DMS 273 (cell line): ENCODE data around the gene PSG1.
"Not testable (repeated sequence)": the region's sequence is repeated elsewhere in the genome, so short reads cannot be mapped to it uniquely, and the experiment has no call there.

Experiments
- DNase-seq: peaks from one replicate; lab custom pipeline; 2025; ENCODE audit not compliant: unreplicated experiment; lab: John Stamatoyannopoulos, UW

PSG1 gene

DNA sequence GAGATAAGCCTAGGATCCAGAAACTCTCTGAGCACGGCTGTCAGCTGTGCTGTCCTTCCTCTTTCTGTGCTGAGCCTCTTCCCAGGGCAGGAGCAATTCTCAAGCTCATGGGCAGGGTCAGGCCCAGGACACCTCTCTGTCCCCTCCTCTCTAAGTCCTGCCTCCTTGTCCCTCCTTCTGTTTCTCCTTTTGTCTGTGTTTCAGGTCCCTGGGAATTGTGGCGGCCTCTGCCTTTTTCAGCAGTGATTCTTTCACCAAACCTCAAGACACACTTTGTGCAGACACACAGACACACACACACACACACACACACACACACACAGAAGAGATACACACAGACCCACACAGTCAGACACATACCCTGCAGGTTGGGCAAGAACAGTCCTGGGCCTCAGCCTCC is at the start of gene PSG1:
Gene PSG1, minus strand, starts transcription at position 101 of the 400 bp plus-strand sequence. CDS start 132 bp downstream, outside the sequence.
- no peak for DNase-seq

DNA sequence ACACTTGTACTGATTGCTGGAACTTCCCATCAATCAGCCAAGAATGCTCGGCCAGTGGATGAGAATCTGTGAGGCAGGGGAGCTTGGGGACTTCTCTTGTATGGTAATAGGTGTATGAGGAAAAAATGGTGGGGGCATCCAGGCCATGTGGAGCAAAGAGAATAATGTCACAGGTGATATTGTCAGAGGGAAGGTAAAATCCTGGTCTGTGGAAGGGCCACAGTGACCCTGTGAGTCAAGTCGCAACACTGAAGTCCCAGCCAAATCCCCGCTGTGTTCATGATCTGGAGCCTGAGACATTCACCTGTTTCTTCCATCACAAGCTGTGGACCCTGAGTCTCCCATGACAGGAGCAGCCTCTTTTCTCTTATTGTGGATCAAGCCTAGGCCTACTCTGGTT is 49.4 kb upstream of the PSG1 start:
- no peak for DNase-seq

DNA sequence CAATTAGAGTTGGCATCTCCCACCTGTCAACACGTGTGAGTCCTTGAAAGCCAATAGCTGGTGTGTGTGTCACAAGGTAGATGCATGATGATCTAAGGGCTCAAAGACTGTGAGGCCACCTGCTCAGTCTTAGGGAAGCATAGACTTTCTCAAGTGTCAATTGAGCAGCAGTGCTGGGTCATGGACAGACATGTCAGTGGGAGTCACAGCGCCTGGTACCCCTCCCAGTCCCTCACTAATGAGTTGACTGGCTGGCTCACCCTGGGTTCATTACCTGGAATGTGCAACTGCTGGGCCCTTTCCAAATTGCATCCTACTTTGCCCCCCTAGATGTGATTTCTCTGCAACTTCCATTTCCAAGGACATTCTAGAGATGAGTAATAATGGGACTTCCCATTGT is 47.3 kb upstream of the PSG1 start:
- DNase-seq, result no peak

DNA sequence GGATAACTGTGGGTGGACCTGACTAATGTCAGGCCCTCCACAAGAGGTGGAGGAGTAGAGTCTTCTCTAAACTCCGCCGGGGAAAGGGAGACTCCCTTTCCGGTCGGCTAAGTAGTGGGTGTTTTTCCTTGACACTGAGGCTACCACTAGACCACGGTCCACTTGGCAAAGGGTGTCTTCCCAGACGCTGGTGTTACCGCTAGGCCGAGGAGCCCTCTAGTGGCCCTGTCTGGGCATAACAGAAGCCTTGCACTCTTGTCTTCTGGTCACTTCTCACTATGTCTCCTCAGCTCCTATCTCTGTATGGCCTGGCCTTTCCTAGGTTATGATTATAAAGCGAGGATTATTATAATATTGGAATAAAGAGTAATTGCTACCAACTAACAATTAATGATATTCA is 43.6 kb upstream of the PSG1 start:
- DNase-seq, result peak; percentile 54

DNA sequence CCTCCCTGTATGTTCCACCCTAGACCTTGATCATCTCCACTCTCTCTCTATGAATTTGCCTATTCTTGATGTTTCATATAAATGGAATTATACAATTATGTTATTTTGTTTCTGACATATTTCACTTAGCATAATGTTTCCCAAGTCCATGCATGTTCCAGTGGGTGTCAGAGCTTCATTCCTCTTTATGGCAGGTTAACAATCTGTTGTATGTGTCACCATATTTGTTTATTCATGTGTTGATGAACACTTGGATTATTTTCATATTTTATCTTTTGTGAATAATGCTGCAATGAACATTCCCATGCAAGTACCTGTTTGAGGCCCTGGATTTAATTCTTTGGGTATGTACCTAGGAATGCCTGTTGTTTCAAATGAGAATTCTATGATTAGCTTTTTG is 41.5 kb upstream of the PSG1 start:
- not testable (repeated sequence) for DNase-seq

DNA sequence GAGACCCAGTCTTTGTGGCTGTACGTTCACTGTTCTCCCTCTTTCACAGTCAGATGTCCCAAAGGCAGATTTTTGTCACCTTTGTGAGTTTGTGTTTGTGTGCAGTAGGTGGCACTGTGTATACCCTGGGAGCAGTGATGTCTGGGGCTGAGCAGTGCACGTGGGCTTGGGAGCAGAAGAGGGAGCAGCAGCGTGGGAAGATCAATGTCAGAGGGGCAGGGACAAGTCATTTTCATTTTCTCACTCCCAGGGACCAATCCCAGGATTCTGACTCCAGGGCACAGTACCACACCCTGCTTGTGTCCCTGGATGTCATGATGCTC is 40.2 kb upstream of the PSG1 start:
- DNase-seq, result no peak

DNA sequence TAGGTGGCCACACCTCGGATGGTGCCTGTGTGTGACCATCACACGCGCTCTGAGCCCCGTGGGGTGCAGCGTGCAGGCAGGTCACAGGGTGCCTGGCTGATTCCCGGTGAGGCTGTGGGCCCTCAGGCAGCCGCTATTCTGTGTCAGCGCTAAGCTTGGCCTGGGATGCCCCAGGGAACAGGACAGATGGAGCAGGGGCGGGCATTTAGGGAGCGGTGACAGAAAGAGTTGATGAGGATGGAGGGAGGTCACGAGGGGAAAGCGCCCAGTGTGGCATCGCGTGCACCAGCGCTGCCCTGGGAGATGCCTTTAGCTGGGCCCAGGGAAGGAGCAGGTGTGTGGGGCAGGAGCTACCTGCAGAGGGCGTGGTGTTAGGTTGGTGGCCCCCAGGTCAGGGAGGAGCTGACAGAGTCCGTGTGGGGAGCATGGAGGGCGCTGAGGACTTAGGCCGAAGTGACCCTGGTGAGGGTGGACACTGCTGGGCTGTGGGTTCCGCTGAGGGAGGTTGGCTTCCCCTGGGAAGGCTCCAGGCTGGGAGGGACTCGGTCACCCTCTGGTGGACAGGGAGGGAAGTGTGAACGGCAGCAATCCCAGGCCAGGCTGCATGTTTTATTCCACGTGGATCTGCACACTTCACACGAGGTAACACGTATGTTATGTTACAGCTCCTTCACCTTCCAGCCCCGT is 39.7 kb upstream of the PSG1 start:
- DNase-seq, result peak; percentile 1

DNA sequence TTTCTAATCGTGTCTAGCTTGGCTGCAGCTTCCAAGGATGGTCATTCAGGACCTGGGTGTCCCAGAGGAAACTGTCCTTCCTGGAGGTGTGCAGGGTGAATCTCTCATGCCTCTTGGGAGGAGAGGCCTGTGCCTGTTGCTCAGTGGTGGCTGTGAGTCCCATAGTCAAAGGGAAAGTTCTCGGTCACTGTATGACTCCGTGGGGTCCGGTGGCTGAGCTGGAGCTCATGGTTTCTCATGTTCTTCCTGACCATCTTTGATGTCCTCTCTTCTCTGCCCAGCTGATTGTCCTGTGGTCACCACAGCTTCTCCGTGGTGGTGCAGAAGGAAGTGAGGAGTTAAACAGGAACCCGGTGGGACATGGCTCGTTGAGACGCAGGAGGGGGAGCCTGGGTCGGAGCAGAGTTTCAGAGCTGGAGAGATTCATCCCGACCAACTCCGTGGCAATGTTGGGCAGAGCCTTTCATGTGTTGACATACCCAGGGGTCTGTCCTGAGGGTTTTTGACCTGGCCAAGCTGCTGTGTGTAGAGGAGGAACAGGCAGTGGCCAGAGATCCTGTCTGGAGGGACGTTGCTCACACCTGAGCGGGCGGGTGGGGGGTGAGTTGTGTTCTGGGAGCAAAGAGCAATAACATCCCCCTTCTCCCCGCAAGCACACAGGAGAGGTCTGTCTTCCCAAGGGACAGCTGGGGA is 39.0 kb upstream of the PSG1 start:
- DNase-seq, result not testable (repeated sequence)

DNA sequence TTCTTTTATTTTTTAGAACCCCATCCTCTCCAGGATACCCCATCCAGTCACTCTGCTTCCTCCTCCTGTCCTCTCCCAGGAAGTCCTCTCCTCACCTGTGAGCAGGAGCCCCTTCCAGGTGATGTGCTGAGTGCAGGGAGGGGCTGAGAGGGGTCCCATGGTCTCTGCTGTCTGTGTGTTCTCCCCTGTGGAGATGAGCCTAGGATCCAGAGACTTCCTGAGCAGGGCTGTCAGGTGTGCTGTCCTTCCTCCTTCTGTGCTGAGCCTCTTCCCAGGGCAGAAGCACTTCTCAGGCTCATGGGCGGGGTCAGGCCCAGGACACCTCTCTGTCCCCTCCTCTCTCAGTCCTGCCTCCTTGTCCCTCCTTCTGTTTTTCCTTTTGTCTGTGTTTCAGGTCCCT is 38.1 kb upstream of the PSG1 start, which contains the start of gene PSG6:
Gene PSG6, minus strand, starts transcription at position 261 of the 400 bp plus-strand sequence. Its CDS starts 102 bp downstream, at position 159.
- not testable (repeated sequence) for DNase-seq

DNA sequence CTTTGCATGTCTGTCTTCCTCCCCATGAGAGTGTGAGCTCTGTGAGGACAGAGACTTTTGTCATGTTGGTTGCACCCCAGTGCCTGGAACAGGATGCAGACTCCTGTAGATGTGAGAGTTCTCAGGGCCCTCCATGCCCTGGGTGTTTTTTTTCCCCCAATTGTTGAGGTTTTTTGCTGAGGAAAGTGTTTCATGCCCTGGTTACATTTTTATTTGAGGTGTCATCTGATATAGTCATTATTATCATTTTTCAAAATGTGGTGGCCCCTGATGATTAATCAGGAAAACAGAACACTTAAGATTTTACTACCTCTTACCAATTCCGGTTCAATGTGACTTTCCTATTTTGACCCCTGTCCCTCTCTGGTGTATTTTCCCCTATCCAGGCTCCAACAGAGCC is 37.4 kb upstream of the PSG1 start:
- DNase-seq, result not testable (repeated sequence)

DNA sequence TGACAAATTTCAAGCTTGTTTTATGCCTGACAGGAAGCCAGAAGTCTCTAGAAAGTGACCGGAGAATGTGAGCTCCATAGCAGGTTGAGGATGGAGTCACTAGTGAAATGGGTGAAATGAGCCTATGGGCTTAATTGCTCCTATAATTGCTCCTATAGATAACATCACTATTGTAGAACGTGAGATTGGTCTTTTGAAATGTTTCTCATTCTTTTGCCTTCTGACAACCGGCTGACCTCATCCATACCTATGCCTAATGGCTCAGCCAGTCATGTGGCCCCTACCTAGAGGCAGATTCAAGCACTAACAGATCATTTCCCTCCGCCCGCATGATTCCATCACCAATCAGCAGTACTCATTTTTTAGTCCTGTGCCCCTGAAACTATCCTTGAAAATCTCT is 34.0 kb upstream of the PSG1 start:
- DNase-seq, result not testable (repeated sequence)

DNA sequence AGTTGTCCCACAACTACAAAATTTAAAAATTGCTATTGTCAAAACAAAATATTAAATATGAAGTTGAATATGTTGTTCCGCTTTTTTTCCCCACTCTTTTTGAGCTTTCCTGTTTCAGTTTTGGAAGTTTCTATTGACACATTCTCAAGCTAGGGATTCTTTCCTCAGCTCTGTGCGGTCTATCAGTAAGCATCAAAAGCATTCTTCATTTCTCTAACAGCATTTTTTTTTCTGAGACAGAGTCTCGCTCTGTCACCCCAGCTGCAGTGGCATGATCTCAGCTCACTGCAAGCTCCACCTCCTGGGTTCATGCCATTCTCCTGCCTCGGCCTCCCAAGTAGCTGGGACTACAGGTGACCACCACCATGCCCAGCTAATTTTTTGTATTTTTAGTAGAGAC is 33.4 kb upstream of the PSG1 start:
- DNase-seq, result not testable (repeated sequence)

DNA sequence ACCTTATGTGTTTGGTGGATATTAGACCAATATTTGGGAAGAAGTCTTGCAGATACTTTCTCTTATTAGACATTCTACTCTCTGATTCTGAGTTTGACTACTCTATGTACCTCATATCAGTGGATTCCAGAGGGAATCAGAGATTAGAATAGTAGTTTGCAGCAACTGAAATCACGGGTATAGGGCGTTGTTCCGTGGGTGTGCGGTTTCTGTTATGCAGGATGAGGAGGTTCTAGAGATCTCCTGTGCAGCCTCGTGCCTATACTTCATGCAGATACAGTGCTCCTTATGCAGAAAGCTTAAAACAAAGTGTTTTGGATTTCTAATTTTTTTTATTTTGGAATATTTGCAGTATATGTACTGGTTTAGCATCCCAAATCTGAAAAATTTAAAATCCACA is 32.2 kb upstream of the PSG1 start:
- DNase-seq, result not testable (repeated sequence)

DNA sequence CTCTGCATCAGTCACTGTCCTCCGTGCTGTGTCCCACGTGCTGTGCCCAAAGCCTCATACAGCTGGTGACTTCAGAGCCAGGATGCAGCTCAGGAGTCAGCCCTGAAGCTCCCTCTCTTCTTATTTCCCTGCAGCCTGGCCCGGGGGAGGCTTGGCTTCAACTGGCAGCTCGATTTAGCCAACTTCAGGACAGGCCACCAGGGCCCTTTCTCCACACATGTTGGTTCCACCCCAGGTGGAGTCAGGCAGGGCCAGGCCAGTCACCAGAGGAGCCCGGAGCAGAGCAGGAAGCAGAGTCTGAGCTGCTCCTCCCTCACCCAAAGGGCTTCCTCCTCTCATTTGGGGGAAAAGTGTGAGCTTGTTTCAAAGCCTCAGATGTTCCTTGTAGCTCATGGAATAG is 26.6 kb upstream of the PSG1 start:
- DNase-seq, result not testable (repeated sequence)

DNA sequence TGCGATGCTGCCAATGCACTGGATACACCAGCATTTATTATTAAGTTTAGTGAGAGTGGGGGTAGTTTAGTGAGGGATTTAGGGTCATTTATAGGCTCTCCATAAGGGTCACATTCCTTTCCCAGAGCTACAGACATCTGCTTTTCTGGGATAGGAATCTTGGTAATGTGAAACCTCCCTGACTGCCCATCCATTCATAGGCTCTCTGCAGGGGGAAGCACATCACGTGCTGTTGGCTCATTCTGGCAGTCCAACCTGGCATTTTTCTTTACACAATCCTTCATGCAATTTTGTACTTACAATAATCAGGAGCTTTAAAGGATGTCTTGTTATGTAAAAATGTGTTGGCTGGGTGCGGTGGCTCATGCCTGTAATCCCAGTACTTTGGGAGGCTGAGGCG is 21.0 kb upstream of the PSG1 start:
- DNase-seq, result not testable (repeated sequence)

DNA sequence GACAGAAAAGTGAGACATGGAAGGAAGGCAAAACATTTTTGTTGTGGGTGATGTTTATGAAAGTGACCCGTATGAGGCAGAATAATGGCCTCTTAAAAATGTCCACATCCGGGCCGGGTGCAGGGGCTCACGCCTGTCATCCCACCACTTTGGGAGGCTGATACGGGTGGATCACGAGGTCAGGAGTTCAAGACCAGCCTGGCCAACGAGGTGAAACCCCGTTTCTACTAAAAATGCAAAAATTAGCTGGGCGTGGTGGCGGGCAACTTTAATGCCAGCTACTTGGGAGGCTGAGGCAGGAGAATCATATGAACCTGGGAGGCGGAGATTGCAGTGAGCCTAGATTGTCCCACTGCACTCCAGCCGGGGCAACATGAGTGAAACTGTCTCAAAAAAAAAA is 20.2 kb upstream of the PSG1 start:
- DNase-seq, result not testable (repeated sequence)

DNA sequence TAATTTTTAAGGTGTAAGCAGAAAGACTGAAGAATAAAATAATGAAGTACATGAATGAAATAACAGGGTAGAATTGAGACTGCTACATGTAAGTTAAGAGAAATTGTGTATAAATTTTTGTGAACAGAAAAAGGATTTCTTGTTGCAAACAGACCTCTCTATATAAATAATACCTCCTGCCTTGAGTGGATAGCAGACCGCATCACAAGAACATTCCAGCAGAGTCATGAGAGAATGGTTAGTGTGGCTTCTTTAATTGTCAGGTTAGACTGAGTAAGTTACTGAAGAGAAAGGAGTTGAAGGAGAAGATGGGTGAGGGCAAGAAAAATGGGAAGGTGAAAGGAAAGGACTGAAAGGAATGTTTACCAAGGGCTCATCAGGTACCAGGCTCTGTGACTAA is 19.6 kb upstream of the PSG1 start:
- not testable (repeated sequence) for DNase-seq

DNA sequence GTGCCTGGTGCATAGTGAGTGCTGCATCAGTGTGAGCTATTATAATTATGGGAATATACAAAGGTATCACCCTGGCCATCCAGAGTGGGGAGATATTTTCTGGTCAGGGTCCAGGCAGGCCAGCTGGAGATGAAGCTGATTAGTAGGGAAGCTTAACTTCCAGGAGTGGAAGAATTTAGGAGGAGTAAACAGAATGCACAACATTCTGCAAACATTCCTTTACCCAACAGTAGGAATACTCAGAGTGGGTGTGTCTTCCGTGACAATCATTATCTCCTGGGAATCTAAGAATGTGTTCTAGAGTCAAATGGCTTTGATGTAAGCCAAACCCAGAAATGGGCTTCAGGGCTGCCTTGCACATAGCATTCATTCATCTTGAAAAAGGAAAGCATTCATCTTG is 19.1 kb upstream of the PSG1 start:
- DNase-seq, result not testable (repeated sequence)

DNA sequence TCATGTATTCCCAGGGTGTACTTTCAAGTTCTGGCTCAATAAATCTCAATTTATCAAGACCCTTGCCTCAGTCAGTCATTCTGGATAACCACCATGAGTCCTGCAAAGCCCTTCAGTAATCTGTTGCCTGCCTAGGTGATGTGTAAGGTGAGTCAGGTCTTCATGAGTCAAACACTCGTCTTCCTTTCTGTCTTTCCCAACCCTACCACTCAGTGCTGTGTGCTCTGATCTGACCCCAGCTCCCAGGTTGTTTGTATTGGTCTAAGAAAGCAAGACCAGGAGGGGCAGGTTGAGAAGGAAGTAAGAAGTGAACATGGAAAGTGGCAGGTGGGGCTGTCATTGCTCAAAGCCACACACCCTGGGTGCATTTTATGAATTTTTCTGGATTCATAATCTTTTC is 18.2 kb upstream of the PSG1 start:
- not testable (repeated sequence) for DNase-seq

DNA sequence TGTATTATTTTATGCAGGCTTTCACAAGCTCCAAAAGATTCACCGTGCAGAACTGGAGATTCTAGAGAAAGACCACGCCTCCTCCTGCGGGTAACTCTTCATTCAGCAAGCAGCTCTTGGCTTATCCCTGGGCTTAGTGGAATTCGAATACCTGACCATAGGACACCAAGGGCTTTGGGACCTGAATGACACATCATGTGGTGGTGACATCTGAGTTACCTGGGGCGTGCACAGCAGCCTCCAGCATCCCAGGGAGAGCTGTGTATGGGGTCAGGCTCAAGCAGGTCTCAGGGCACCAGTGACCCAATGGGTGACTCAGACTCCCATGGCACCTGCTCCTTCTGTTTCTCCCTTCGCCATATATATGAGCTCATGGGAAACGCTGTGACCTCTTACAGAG is 10.9 kb upstream of the PSG1 start:
- not testable (repeated sequence) for DNase-seq

DNA sequence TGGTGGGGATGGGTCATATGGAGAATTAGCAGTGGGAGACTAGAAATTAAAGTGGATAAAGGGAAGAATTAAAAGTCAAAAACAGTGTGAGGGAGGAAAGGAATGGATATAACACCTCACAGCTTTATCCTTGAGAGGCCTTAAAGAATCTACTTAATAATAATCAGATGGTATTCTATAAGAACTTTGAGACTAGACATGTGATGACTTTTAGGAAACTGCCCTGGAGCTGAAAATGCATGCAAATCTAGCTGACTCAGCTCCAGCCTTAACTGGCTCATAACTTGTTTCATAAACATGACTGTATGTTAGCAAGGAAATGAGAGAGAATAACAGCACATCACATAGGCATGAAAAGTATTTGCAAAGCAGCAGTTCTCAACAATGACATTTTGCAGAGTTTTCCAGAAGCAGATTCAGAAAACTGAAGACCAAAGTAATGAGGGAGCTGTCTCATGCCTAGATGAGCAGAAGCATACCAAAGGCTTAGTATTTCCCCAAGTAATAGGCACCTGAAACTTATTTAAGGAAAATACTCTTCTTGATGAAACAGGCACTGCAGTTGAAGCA is 8.4 kb upstream of the PSG1 start:
- not testable (repeated sequence) for DNase-seq

DNA sequence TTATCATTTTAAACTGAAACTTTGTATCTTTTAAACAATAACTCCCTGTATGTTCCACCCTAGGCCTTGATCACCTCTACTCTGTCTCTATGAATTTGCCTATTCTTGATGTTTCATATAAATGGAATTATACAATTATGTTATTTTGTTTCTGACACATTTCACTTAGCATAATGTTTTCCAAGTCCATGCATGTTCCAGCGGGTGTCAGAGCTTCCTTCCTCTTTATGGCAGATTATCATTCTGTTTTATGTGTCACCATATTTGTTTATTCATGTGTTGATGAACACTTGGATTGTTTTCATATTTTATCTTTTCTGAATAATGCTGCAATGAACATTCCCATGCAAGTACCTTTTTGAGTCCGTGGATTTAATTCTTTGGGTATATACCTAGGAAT is 3.2 kb upstream of the PSG1 start:
- DNase-seq, result not testable (repeated sequence)
